SU-DHL-6 (cell line): Measurements from ENCODE around the gene MLLT10.
"Not testable (repeated sequence)": the region's sequence is repeated elsewhere in the genome, so short reads cannot be mapped to it uniquely, and the experiment has no call there.

Source experiments
- CTCF ChIP-seq: fragments of 200-600 bp; sonication (generic); IDR thresholded peaks from one replicate; pipeline ENCODE4 v1.5.1; 2017; ENCODE audit warnings: antibody characterized with exemption, mild to moderate bottlenecking, low read length, moderate library complexity; ENCODE audit not compliant: insufficient read depth, poor library complexity, severe bottlenecking
- EZH2phosphoT487 ChIP-seq: fragments of 200-600 bp; sonication (generic), shearing (Covaris generic); conservative IDR thresholded peaks from 2 replicates; pipeline ENCODE4 v1.6.1; 2018; ENCODE audit warnings: mild to moderate bottlenecking, antibody characterized with exemption, low read length, moderate library complexity, mixed read lengths

- TF ChIP-seq CTCF, EZH2phosphoT487: not testable (repeated sequence)
Measured at GRCh38 chr10:21535976-21536375, 1.9 kb downstream of the MLLT10 start.
